ENCODE measurements around the gene GNE.
"Not testable (repeated sequence)": the region's sequence is repeated elsewhere in the genome, so short reads cannot be mapped to it uniquely, and the experiment has no call there.

Gene GNE

GRCh38 chr9:36204906-36205547 lies 53.2 kb downstream of the GNE start:
- no peak for DNase-seq

GRCh38 chr9:36194326-36195000 lies 63.8 kb downstream of the GNE start:
- no peak for DNase-seq

GRCh38 chr9:36193023-36193422 lies 65.2 kb downstream of the GNE start:
- DNase-seq: no peak

- no peak for DNase-seq
Measured at GRCh38 chr9:36192196-36192595, 66.1 kb downstream of the GNE start.

- no peak for DNase-seq
Measured at GRCh38 chr9:36191686-36192085, 66.6 kb downstream of the GNE start.

- DNase-seq: peak; percentile 54
Measured at GRCh38 chr9:36191290-36191645, 67.0 kb downstream of the GNE start.

GRCh38 chr9:36190388-36191289 lies 67.6 kb downstream of the GNE start, which contains the start of gene CLTA:
Gene CLTA (plus strand): TSS chr9:36190921. CDS start chr9:36191057, 136 bp downstream.
- DNase-seq: peak; percentile 93

- DNase-seq: no peak
Measured at GRCh38 chr9:36189976-36190375, 68.3 kb downstream of the GNE start.

- DNase-seq: no peak
Measured at GRCh38 chr9:36188212-36188611, 70.0 kb downstream of the GNE start.

GRCh38 chr9:36187414-36187813 lies 70.8 kb downstream of the GNE start:
- no peak for DNase-seq

- DNase-seq: not testable (repeated sequence)
Measured at GRCh38 chr9:36180243-36180642, 78.0 kb downstream of the GNE start.

GRCh38 chr9:36177571-36177970 lies 80.7 kb downstream of the GNE start:
- no peak for DNase-seq

- DNase-seq: not testable (repeated sequence)
Measured at GRCh38 chr9:36176496-36176895, 81.8 kb downstream of the GNE start.

- DNase-seq: not testable (repeated sequence)
Measured at GRCh38 chr9:36175209-36175608, 83.0 kb downstream of the GNE start.

- no peak for DNase-seq
Measured at GRCh38 chr9:36174731-36175130, 83.5 kb downstream of the GNE start.

GRCh38 chr9:36174271-36174670 lies 84.0 kb downstream of the GNE start:
- DNase-seq: no peak

GRCh38 chr9:36173861-36174260 lies 84.4 kb downstream of the GNE start:
- DNase-seq: no peak

- no peak for DNase-seq
Measured at GRCh38 chr9:36170531-36170930, 87.7 kb downstream of the GNE start.

GRCh38 chr9:36169708-36170107 lies 88.5 kb downstream of the GNE start:
- DNase-seq: no peak

- DNase-seq: no peak
Measured at GRCh38 chr9:36169166-36169565, 89.1 kb downstream of the GNE start, which contains the start of gene CCIN. Gene CCIN (plus strand): TSS chr9:36169388. CDS start chr9:36169503, 115 bp downstream.

- peak; percentile 80 for DNase-seq
Measured at GRCh38 chr9:36166168-36166927, 91.9 kb downstream of the GNE start.

- DNase-seq: no peak
Measured at GRCh38 chr9:36165826-36166167, 92.5 kb downstream of the GNE start.

- no peak for DNase-seq
Measured at GRCh38 chr9:36164989-36165388, 93.3 kb downstream of the GNE start.

All from activated naive CD4-positive, alpha-beta T cell treated with anti-CD3 and anti-CD28 coated beads, Interleukin-2, amount 50 U/mL, for 16 hours (primary cell).